GM18520 (cell line): ENCODE measurements around the gene EPB41L4B.

Experiments
- ATAC-seq: cut with Tn5 transposase; IDR thresholded peaks from one replicate; pipeline ENCODE4 v1.9.1; 2021; ENCODE audit not compliant: unreplicated experiment

EPB41L4B gene

DNA sequence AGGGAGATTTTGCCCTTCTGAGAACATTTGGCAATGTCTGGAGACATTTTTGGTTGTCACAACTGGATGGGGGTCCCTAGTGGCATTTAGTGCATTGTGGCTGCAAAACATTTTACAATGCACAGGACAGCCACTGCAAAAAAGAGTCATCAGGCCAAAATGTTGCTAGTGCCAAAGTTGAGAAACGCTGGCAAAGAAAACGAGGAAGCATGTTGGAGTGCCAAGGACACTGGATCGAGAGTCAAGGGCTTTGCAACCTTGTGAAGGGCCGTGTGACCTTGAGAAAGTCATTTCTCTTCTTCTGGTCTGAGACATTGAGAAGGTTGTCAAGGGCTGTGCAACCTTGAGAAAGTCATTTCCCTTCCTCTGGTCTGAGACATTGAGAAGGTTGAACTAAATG lies 108.1 kb downstream of the EPB41L4B start:
- ATAC-seq = no peak

DNA sequence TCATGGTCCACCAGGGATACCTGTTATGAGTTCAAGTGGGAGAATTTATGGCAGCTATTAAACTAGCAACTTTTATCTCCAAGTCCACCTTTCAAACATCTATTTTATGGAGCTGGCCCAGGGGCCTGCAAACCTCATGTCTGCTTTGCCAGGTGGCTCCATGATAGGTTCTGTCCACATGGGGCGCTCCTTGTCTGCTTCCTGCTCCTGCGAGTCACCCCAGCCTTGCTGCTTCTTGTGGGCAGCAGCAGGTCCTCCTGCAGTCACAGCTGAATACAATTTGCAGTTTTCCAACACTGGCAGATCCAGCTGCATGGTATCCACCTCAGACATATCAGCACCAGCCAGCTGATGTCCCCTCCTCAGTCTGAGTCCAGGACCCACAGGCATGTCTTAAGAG lies 114.2 kb downstream of the EPB41L4B start:
- ATAC-seq = no peak

DNA sequence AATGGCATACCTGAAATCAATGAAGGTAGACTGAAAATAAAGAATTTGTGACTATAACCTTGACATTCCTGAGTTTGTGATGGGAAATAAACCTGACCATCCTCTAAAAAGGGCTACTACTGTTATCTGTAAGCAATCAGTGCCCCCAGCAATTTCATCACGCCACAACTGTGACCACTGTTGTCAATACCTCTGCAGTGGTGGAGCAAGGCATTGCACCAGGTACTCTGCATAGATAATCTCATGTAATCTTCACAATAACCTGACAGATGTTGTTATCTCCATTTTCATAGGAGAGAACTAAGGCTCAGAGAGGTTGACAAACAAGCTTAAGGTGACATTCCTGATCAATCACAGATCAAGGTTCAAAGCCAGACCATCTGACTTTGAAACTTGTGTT lies 115.3 kb downstream of the EPB41L4B start:
- no peak for ATAC-seq

DNA sequence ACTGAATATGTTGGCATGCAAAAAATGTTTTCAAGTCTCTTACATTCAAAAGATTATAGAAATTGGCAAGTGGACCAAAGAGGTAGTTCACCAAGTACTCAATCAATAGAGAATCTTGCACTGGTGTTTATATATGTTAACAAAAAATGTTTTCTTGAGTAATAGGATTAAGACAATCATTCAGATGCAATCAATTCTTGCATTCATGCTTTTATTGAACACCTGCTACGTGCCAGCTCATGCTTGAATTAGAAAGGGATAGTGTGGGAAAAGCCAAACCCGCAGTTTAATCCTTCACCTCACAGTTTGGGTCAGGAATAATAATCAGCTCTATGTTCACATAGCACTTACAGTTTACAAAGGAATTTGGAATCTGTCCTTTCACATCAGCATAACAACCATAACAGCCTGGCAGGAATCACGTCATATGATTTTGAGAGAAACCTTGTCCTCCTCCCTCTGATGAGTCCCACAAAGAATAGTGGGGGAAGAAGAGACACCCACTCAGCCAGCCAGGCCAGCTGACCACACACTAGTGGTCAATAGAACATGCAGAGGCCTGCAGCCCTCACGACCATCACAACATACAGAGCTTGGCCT lies 117.0 kb downstream of the EPB41L4B start:
- ATAC-seq = no peak

DNA sequence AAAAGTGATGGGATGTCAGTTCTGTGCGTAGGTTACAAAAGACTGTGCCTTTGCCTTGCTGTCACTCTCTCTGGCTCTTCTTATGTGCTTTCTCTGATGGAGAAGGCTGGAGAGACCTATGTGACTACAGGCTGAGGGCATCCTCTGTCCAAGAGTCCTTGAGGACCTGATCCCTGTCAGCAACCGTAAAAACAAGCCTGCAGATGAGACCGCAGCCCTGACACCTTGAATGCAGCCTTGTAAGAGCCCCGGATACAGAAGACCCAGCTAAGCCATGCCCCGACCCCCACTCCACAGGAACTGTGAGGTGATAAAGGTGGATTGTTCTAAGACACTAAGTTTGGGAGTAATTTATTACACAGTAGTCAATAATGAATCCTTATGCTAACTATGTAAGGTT lies 121.2 kb downstream of the EPB41L4B start:
- ATAC-seq = no peak

DNA sequence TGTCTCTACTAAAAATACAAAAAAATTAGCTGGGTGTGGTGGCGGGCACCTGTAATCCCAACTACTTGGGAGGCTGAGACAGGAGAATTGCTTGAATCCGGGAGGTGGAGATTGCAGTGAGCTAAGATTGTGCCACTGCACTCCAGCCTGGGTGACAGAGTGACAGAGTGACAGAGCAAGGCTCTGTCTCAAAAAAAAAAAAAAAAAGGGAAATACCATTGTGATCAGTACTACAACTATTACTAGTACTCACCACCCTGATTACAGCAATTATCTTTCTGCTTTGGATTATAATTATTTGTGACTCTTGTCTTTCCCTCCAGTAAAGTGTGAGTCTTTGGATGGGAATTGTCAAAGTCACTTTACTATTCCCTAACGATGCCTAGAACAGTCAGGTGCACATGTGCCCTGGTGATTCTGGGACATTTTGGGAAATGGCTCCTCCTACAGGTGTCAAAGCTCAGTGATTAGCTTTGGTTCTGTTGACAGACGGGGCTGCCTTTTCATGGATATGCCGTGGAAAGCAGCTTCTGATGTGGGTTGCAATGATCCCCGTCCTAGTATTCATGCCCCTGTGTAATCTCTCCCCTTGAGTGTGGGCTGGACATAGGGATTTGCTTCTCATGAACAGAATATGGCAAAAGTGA lies 122.0 kb downstream of the EPB41L4B start:
- ATAC-seq = no peak

DNA sequence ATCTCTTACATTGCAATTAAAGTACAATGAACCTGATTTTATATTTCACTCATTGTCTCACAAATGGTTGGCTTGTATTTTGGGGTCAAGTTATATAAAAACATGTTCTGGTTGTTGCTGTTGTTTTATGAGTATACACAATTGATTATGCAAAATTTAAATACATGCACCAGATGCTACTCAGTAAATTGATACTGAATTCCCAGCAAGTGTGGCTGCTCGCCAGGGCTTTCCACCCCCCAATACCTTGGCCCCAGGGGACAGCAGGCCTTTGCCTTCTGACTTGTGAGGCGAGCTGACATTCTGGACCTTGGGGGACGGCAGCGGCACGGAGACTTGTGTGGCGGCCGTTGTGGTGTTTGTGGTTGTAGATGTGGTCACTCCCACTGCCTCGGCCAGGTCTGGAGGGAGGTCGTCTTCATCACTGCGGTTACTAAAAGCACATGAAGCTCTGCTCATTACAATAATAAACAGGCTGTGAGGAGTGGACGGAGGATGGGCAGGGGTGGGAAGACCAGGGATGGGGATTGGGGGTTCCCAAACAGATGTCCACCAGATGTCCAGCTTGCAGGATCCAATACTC lies 126.8 kb downstream of the EPB41L4B start:
- no peak for ATAC-seq

DNA sequence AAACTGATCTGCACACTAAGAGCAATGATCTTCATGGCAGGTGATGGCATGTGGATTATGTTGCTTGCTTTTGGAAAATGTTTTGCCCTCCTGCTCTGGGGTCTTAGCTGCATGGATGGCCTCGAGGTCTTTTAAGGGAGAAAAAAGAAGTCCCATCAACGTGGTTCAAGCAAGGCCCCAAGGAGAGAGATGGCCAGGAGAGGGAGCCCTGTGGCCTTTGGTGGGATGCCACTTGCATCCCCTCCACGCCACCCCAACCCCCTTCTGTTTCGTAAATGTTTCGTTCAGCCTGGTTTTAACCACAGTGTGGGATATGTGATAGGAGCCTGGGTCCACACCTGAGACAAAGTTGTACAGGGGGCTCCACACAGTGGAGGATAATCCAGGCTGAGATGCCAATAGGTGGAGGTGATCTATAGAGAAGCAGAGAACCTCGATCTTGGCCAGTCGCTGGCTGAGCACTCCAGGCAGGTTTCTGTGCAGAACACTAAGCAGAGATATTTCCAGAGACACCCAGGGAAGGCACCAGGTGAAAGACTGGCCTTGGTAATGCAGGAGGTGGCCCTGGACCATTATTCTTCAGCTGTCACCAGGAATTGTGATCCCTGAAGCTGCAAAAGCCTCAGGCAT lies 128.0 kb downstream of the EPB41L4B start:
- ATAC-seq = no peak

DNA sequence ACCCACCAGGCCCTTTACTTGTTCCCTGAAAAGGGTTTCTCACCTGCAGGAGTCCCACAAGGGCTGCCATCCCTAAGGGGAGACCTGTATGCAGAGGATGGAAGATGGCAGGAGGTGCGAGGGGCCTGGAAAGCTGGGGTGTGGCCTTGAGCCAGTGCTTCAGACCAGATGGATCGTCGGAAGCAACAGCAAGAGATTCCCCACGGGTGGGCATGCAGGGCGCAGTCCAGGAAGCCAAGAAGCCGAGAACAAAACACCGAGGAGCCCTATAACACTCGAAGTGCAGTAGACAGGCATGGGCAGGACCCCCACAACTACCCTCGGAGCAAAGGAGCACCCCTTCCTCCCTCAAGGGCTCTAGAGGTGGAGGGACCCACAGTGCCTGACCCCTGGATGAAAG lies 129.1 kb downstream of the EPB41L4B start:
- ATAC-seq = no peak

DNA sequence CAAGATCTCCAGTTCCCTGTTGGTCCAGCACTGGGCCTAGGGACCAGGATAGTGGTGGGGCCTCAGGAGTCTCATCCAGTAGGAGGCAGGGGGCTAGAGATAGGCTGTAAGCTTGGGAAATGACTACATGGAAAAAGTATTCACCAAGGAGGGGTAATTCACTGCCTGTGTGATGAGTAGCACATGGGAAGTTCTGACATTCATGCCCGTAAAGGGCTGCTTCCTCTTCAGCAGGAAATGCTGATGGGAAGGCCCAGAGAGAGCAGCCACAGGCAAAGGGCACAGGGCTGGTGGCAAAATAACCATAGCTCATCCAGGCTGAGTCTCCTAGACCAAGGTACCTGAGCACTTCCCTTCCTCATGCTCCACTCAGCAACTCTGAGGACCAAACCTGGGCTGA lies 130.7 kb downstream of the EPB41L4B start:
- no peak for ATAC-seq

DNA sequence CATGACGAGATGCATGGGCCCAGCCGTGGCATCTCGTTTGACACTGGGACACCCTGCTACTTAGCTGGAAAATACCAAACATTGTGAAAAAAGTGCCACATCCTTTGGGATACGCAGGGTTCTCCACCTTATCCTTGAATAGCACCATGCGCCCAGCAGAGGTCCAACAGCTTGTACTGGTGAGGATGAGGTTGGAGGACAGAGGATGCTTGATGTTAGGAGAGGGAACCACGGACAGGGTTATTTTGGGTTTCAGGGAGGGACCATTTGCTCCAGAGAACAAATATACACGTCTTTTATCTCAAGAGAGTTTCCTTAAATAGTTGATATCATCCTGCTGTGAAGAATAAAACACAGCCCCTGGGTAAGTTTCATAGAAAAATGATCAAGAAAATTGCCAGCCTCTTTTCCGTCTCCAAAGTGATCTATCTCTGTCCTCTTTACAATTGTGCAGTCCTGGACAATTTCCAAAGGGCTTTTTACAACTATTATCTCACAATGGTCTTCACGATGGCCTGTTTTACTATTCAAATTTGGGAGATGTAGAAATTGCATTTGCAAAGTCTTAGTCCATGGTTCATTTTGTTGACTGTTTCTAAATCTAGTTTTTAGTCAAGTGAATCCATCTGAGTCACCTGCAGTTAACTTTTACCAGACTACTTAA lies 133.9 kb downstream of the EPB41L4B start:
- no peak for ATAC-seq

DNA sequence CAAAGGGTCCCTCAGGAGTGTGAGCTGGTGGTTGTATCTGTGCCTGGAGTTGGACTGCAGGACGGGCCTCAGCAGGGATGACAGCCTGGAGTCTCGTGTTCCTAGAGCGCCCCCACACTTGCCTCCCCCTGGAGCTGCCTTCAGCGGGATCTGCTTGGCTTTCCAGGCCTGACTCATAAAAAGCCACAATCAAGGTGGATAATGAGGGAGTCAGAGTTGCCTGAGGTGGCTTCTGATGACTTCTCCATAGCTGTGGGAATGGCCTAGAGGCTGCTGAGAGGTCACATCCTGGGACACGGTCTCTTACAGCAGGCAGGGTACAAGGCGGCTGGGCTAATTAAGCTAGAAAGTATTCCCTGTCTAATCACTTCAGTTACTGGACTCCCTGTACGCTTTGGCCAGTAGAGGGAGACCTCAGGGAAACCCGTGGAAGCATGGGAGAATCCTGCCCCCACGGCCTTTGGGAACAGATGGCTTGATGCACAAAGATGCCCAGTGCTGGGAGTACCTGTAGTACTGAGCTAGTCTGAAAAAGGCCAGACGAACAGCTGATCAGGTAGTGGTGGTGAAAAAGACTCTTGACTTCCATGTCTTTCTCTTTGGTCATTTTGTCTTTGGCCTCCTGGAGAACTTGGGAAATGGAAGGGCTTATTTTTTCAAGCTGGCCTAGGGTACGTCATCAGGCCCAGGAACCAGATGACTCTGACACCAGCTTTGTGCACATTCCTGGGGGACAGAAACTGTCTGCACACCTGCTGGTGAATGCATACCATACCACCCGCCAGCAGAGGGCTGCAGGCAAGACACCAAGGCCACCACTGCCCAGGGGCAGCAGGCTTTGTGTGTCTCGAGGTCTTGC lies 137.7 kb downstream of the EPB41L4B start:
- no peak for ATAC-seq

DNA sequence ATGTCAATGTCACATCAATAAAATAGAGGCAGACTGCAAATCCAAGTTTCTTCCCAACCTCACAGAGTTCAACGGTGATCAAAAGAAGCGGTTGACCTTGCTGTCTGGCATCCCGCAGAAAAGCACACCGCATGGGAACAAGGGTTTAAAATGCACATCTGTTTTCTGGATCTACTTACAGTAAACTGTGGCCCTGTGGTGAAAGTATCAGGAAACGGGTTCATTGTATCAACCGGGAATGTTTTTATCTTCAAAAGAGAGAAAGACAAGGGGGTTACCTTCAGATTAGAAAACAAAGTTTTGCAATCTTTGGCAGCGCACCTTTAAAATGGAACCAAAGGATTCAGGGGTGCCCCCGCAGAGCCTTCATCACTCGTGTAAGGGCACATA lies 138.3 kb downstream of the EPB41L4B start:
- no peak for ATAC-seq

DNA sequence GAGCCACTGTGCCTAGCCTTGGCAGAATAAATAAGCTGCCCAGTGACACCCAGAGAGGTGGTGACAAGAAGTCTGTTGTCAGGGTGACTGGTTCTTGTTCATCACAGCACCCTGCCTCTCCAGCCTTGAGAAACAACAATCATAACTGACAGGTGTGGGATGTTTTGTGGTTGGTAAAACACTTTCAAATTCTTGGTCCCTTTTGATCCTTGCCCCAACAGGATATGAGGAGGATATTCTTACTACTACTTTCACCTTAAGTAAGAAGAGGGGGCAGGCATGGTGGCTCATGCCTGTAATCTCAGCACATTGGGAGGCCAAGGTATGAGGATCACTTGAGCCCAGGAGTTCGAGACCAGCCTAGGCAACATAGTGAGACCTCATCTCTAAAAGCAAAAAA lies 139.6 kb downstream of the EPB41L4B start:
- no peak for ATAC-seq

DNA sequence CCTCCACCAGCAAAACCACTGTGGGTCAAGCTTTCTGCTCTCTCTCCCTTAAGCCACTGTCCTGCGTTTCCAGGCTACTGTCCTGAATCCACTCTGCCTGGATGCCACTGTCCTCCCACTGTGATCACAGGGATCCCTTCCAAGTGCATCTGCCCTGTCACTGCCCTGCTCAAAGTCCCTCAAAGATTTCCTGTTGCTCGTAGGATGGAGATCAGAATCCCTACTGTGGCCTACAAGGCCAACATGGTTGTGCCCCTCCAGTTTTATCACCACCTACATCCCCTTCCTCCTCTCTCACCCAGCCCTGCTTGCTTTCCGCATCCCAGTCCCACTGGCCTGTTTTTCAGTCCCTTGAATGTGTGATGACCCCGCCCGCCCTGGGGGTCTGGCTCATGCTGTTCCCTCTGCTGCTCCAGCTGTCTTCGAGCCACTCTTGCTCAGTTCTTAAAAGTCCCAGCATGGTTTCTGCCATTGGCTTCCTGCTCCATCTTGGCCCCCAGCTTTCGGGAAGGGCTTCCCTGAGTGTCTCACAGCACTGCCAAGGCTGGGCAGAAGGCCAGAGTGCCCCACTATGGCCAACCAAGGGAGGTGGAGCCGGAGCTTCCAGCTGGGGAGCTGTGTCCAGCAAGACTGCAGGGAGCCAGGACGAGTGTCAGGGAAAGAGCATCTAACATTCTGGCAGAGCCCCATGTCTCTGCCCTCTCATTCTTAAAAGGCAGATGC lies 140.9 kb downstream of the EPB41L4B start:
- ATAC-seq = no peak

DNA sequence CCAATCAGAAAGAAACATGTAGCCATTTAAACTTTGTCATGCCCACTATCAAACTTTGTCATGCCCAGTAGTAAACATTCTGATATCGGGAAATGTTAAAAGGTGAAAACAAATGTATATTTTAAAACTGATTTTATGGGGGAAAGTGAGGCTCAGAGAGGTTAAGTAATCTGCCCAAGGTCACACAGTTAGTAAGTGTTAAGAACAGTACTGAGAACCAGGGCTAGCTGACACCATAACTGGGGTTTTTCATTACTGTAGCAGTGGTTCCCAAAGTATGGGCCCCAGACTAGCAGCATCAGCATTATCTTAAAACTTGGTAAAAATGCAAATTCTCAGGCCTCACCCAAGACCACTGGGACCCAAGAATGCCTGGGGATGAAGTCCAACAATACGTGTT lies 143.9 kb downstream of the EPB41L4B start:
- no peak for ATAC-seq

DNA sequence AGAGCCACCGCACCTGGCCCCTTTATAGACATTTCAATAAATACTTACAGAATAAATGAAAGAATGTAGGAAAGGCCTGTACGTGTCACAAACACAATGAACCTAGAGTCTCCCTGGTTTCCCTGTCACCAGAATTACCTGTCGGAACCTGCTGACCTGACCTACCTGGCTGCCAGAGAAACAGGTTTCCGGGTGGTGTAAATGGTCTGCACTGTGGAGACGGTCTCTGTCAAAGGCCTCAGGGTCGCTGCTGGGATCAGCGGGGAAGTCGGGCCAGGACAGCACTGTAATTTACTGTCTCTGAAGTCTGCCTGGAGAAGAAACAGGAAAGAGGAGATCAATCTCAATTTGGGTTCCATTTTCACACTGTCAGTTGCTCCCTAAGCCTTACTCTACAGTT lies 144.5 kb downstream of the EPB41L4B start:
- ATAC-seq = no peak

DNA sequence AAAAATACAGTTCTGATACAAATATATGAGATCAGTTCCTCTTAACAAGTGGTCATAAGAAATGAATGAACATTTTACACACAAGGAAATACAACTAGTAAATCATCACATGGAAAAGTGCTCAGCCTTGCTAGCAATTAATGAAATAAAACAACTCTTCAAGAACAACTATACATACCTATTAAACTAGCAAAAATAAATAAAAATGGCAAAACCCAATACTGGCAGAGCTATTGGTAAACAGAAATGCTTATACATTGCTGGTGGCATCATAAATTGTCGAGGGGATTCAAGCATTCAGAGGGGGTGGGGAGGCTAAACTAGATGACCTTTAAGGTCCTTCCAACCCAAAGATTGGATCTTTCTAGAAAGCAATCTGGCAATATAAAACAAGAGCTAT lies 147.9 kb downstream of the EPB41L4B start:
- no peak for ATAC-seq

DNA sequence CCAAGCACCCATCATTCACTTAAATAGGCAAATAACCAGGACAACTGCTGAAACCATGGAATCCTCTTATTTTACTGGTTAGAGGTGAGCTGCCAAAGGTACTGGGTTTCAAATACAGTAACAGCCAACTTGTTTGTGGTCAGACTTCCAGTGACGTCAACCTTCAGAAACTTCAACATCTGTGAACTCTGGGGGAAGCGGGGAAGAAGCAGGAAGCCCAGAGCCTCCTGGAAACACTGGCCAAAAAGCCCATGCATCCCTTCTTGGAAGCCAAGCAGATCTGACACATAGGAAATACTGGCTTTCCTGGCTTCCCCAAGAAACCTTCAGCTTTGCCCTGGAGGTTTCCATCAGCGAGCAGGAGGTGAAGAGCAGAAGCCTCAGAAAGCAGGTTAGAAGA lies 148.9 kb downstream of the EPB41L4B start:
- ATAC-seq = no peak

DNA sequence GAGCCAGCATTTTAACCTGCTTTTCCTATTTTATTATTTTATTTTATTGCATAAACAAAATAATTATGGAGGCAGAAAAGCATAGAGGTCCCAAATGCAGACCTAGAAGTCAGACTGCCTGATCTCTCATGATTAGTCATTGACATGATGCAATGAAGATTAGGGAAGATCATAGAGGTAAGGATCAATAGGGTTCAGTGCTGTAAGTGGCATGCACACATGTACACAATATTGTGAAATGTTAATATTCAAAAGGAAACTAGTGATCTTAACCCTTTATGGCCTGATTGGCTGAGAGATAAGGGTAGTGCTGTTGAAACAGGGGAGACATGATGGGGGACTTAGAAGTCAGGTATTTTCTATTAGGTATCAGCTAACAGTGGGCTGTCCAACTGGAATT lies 152.7 kb downstream of the EPB41L4B start:
- no peak for ATAC-seq
